HL-60 (cell line): ENCODE results near the gene ARHGEF12.

Experiments
- CTCF ChIP-seq: IDR thresholded peaks from one replicate; pipeline ENCODE4 v1.5.1; 2011; ENCODE audit warnings: low read length, control low read depth, inconsistent platforms; ENCODE audit not compliant: insufficient read depth
- GABPA ChIP-seq: IDR thresholded peaks from 2 replicates; pipeline ENCODE4 v1.6.1; 2012; ENCODE audit warnings: low read depth
- POLR2AphosphoS5 ChIP-seq: IDR thresholded peaks from 2 replicates; pipeline ENCODE4 v1.6.1; 2012; ENCODE audit warnings: low read depth
- REST ChIP-seq: IDR thresholded peaks from 2 replicates; pipeline ENCODE4 v1.6.1; 2012; ENCODE audit warnings: low read depth; ENCODE audit not compliant: insufficient replicate concordance
- SPI1 ChIP-seq: IDR thresholded peaks from 2 replicates; pipeline ENCODE4 v1.6.1; 2012; ENCODE audit warnings: low read depth, mild to moderate bottlenecking, borderline replicate concordance

- TF ChIP-seq CTCF: no peak
- TF ChIP-seq POLR2AphosphoS5: no peak
- TF ChIP-seq REST: no peak
- TF ChIP-seq SPI1: no peak
- no peak for TF ChIP-seq GABPA
Observed at GRCh38 chr11:120340529-120340928, 4.3 kb downstream of the ARHGEF12 start.
